ENCODE data around the gene VAV3. TPM values are rescaled to one million over a fixed set of nuclear protein-coding genes. Genes with fewer than 3 reads are reported as not detected.

VAV3 gene
- total RNA-seq, 1 experiment from 2014 or later: not detected

- DNase-seq (ENCODE audit: low read depth, low spot score) (no peak), ATAC-seq (no peak)
- Histone ChIP-seq H3K4me3 (replicated peaks in 1 of 2; ENCODE audit: low read depth in 1 of 2, low read length in 2 of 2) (no peak overlapping the region), H3K9me3 (ENCODE audit: control insufficient read depth in 1 of 2, insufficient read depth in 1 of 2, low read depth in 1 of 2, low read length in 2 of 2) (no peaks in the 10 kb centered on the region), H3K79me2 (ENCODE audit: insufficient read depth, low read length) (no peaks in the 10 kb centered on the region), H4K20me1 (ENCODE audit: insufficient read depth) (no peaks in the 10 kb centered on the region), H3K4me2 (ENCODE audit: low read length) (no peak overlapping the region), H3K9ac (ENCODE audit: low read length) (no peak overlapping the region), H3K36me3 (ENCODE audit: control insufficient read depth in 1 of 2, insufficient read depth in 2 of 2, low read length in 2 of 2) (no peaks in the 10 kb centered on the region), H3K27me3 (ENCODE audit: insufficient read depth, low read length) (0 out of 2 replicates have a peak, but pooled peaks cover 4% of the 10 kb centered on the region), H3K4me1 (ENCODE audit: control insufficient read depth in 1 of 2, insufficient read depth in 2 of 2, low read length in 2 of 2) (no peaks in the 10 kb centered on the region), H3K9me2 (ENCODE audit: insufficient read depth) (no peaks in the 10 kb centered on the region), H2AFZ (ENCODE audit: low read depth, low read length, poor library complexity, severe bottlenecking) (no peak overlapping the region), H3K27ac (ENCODE audit: low read depth, low read length) (no peak overlapping the region)
- ChIA-PET CTCF (no interaction called here), RAD21 (ENCODE audit: low non-redundant PET in 1 of 2, low total read pairs in 2 of 2, uncharacterized antibody in 2 of 2, unreplicated experiment in 2 of 2) (no interaction called here), POLR2A (no interaction called here)
- intact Hi-C loops (cut with micrococcal nuclease): loop anchor here (5.0 to 10.0 kb wide), 2 partner anchors 852 to 1105 kb away; no protein-coding TSS in a partner anchor
- no peak for TF ChIP-seq ELF1 (IDR thresholded peaks at IDR 0.05; ENCODE audit: borderline replicate concordance, low read depth)
- TF ChIP-seq RAD21 (IDR thresholded peaks at IDR 0.05; ENCODE audit: low read depth): no peak
- TF ChIP-seq FOSL1 (IDR thresholded peaks at IDR 0.05; ENCODE audit: low read depth): no peak
- TF ChIP-seq EGR1 (IDR thresholded peaks at IDR 0.05; ENCODE audit: low read depth): no peak
- TF ChIP-seq CEBPB (IDR thresholded peaks at IDR 0.05; ENCODE audit: low read depth): no peak
- no peak for TF ChIP-seq MAX (IDR thresholded peaks at IDR 0.05)
- TF ChIP-seq EZH2phosphoT487 (IDR thresholded peaks at IDR 0.05; ENCODE audit: borderline replicate concordance): no peak
- BruUV-seq (replicated peaks): no TSS peak
Observed at GRCh38 chr1:107789817-107790524, 175.0 kb downstream of the VAV3 start.

DNA sequence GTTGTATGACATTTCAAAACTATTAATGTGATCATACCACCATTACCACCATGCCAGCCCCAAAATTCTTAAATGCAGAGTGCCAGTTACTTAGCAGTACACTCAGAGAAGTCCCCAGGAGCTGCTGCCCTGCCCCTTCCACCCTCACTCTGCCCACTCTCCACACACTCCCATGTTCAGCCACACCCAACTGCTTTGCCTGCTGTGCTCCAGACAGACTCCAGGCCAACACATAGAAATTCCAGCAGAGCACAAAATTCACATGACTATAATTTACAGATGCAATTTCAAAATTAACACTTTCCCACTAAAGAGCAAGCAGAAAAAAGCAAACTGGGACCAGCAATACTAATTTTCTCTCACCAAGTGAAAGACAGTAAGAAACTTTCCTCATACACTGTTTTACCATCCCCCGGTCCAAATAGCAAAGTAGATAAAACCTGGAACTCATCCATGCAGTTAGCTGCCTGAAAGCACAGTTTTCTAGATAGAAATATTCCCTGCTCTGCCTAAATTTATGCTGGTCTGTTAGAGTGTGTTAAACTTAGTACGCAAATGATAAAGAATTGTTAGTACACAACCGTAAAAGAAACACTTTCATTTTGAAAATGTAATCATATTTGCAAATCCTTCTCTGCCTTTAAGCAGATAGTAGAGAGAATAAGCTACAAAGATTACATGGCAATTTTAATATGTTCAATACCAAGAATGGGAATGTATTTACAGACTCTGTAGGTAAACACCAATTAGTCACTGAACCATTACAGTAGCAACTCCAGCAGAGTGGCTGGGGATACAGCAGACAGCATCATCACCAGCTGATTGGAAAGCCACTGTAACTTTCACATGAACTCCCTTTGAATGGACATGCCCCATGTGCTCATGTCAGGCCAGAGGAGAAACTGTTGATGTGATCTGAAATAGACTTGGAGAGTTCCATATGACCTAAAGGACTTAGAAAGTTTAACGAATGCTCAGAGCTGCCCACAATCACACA is 176.5 kb downstream of the VAV3 start:
- H3K27ac ChIP-seq (ENCODE audit: low read depth, low read length): no peak overlapping the region
- ATAC-seq (no peak), DNase-seq (ENCODE audit: low read depth, low spot score) (no peak)
- CTCF ChIA-PET: no interaction called here
- no peak overlapping the region for H3K4me3 ChIP-seq (replicated peaks in 1 of 2; ENCODE audit: low read depth in 1 of 2, low read length in 2 of 2)
- no TSS peak for BruUV-seq (replicated peaks)
- no peaks in the 10 kb centered on the region for H3K9me3 ChIP-seq (ENCODE audit: control insufficient read depth in 1 of 2, insufficient read depth in 1 of 2, low read depth in 1 of 2, low read length in 2 of 2)
- RAD21 ChIA-PET (ENCODE audit: low non-redundant PET in 1 of 2, low total read pairs in 2 of 2, uncharacterized antibody in 2 of 2, unreplicated experiment in 2 of 2): no interaction called here
- TF ChIP-seq TCF7L2 (IDR thresholded peaks at IDR 0.05; ENCODE audit: borderline replicate concordance, extremely low read depth, insufficient read depth, insufficient read length) (no peak), ZFX (IDR thresholded peaks at IDR 0.05) (no peak), JUND (IDR thresholded peaks at IDR 0.05) (no peak), EGR1 (IDR thresholded peaks at IDR 0.05; ENCODE audit: low read depth) (no peak)
- POLR2A ChIA-PET: no interaction called here
- H2AFZ ChIP-seq (ENCODE audit: low read depth, low read length, poor library complexity, severe bottlenecking): no peak overlapping the region
- no peaks in the 10 kb centered on the region for H3K36me3 ChIP-seq (ENCODE audit: control insufficient read depth in 1 of 2, insufficient read depth in 2 of 2, low read length in 2 of 2)
- no peak overlapping the region for H3K4me2 ChIP-seq (ENCODE audit: low read length)
- no peaks in the 10 kb centered on the region for H3K79me2 ChIP-seq (ENCODE audit: insufficient read depth, low read length)
- no peaks in the 10 kb centered on the region for H3K4me1 ChIP-seq (ENCODE audit: control insufficient read depth in 1 of 2, insufficient read depth in 2 of 2, low read length in 2 of 2)
- H4K20me1 ChIP-seq (ENCODE audit: insufficient read depth): no peaks in the 10 kb centered on the region
- no peak overlapping the region for H3K9ac ChIP-seq (ENCODE audit: low read length)
- H3K9me2 ChIP-seq (ENCODE audit: insufficient read depth): no peaks in the 10 kb centered on the region
- 0 out of 2 replicates have a peak, but pooled peaks cover 4% of the 10 kb centered on the region for H3K27me3 ChIP-seq (ENCODE audit: insufficient read depth, low read length)
- intact Hi-C loops (cut with micrococcal nuclease): loop anchor here (5.0 to 10.0 kb wide), 2 partner anchors 854 to 1106 kb away; no protein-coding TSS in a partner anchor
